Measurements from ENCODE around the gene CSRP3. TPM values are rescaled to one million over a fixed set of nuclear protein-coding genes. Genes with fewer than 3 reads are reported as not detected.

CSRP3 gene
- total RNA-seq, 1 experiment from 2014 or later, result not detected

Other genes with a start within 250 kb of the CSRP3 start
- not detected in 2 replicates for gene MRGPRX2, start 141.3 kb downstream of the CSRP3 start, total RNA-seq (2014; rRNA removed; shearing (Covaris generic))
- gene ZDHHC13, start 84.8 kb downstream of the CSRP3 start, total RNA-seq (2014; rRNA removed; shearing (Covaris generic)), result 37.5 and 37.6 TPM in 2 replicates
- 6.5 and 8.2 TPM in 2 replicates for gene E2F8, start 39.0 kb upstream of the CSRP3 start, total RNA-seq (2014; rRNA removed; shearing (Covaris generic))

Measured in A172 (cell line).